ENCODE measurements around the gene S100A3. TPM values are rescaled to one million over a fixed set of nuclear protein-coding genes. Genes with fewer than 3 reads are reported as not detected.

S100A3 gene
- total RNA-seq, 2 donors from 2014 or later = 4.1 to 8.3 TPM

- intact Hi-C loops (cut with DNase I) = no loop called here
- peak; percentile 49 for DNase-seq (ENCODE audit: low spot score)
These were observed 8.4 kb downstream of the S100A3 start, which contains the start of gene S100A5 for GRCh38 chr1:153540394-153541361. Gene S100A5 (minus strand): TSS chr1:153540934. CDS start chr1:153540191, 743 bp downstream.

GRCh38 chr1:153539395-153540093 is 9.5 kb downstream of the S100A3 start:
- intact Hi-C loops (cut with DNase I) = no loop called here
- DNase-seq (ENCODE audit: low spot score) = peak; percentile 55

GRCh38 chr1:153538315-153538821 is 10.7 kb downstream of the S100A3 start:
- intact Hi-C loops (cut with DNase I) = no loop called here

GRCh38 chr1:153537376-153537730 is 11.7 kb downstream of the S100A3 start:
- no peak for DNase-seq (ENCODE audit: low spot score)
- intact Hi-C loops (cut with DNase I) = no loop called here

More at GRCh38 chr1:153538315-153538821, 10.7 kb downstream of the S100A3 start:
- peak; percentile 75 for DNase-seq (ENCODE audit: low spot score)

DNA sequence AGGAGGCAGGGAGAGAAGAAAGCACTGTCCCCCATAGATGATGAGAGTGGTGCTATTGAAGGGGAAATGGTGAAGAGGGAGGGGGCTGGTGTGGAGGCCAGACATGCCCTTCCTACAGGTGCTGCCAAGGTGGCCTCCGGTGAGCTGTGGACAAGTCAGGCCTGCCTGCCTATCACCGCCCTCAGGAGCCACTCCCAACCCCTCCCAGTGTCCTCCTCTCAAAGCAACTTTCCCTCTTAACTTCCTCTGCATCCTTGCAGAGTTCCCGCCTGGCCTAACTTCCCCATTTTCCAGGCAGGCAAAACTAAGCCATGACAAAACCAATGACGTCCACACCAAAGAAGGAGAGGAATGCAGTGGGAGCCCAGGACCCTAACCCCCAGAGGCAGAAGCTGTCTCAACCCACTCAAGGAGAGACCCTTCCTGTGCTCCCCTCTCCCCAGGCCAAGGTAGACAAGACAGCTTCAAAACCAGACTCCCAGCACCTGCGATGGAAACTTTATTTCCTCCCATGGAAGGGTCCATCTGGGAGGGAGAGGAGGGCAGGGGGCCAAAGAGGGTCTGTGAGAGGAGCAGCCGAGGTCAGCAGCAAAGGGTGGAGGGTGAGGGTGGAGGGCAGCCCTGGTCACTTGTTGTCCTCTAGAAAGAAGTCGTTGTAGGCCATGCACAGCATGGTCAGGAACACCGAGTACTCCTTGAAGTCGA is 12.2 kb downstream of the S100A3 start:
- peak; percentile 80 for DNase-seq (ENCODE audit: low spot score)
- intact Hi-C loops (cut with DNase I) = no loop called here

DNA sequence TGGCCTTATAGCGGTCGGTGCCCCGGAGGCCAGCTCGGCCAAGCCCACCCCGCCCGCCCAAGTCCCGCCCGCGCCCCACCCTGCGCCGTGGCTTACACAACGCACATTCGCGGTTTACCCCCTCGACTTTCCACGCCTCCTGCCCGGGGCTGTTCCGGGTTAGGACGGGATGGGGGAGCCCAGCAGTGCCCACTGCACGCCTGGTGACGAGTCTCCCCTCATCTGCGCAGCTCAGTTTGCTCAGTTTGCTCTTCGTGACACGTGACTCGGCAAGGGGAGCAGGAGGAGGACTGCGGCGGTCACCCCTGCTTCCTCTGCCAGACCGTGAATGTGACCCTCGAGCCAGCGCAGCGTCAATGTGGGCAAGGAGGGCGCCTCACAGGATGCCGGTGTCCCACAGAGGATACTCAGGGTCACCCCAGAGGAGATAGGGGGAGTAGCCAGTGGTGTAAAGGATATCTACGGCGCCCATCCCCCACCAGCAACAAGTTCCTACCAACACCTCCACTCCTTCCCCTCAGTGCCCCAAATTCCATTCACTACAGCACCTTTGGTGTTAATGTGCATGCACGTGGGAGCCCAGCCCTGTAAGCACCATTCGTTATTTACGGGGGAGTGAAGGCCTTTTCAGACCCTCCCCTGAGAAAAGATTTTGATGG is 12.9 kb downstream of the S100A3 start:
- intact Hi-C loops (cut with DNase I) = no loop called here

DNA sequence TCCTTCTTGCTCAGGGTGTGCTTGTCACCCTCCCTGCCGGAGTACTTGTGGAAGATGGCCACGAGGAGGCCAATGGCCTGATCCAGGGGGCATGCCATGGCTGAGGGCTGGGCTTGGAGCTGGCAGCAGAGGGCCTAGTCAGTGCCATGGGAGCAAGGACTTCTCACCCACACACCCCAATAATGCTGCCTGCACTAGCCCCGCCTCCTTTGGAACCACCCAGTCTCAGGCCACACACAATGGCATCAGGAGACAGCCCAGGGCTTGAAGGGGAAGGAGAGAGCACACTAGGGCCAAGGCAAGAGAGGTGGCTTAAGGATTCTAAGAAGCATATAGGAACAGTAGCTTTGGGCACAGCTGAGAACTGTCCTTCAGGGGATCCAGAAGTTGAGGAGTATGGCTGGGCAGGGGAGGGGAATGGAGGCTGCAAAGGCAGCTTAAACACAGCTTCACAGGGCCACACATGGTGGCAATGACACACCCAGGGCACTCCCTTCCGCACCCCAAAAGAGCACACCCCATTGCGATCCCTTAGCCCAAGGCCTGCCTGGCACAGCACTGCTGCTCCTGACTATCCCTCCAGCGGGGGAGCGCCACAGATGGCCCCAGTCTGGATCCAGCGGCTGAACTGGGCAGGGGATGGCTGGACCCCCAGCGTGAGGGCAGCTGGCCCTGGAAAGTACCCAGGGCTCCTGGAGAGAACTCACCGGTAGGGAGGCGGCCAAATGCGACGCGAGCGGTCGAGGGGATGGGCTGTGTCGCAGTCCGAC is 13.6 kb downstream of the S100A3 start, which contains the start of gene S100A6:
S100A6 (minus strand) TSS at position 750 of the 770 bp plus-strand sequence; CDS start at position 98, 652 bp downstream.
- intact Hi-C loops (cut with DNase I) = no loop called here
- DNase-seq (ENCODE audit: low spot score) = peak; percentile 88

More for the DNA sequence above, 12.9 kb downstream of the S100A3 start:
- DNase-seq (ENCODE audit: low spot score) = peak; percentile 97

DNA sequence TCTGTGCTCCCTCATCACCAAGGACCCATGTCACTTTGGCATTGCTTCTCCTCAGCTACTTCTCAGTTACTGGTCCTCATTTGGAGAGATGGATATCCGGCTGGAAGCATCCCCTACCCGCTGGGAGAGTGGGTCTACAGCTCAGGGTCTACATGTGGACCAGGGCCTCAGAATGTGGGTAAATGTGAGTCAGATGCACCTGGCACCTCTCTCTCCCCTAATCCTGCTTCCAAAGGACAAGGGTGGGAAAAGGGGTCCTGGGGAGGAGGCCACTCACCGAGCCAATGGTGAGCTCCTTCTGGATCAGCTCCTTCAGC is 14.2 kb downstream of the S100A3 start:
- no peak for DNase-seq (ENCODE audit: low spot score)
- intact Hi-C loops (cut with DNase I) = loop anchor here (5.0 kb wide), 1 partner anchor 32 kb away; the partner anchor contains the start of gene S100A2 (in 2 of the 2)

- DNase-seq (ENCODE audit: low spot score) = peak; percentile 48
- intact Hi-C loops (cut with DNase I) = loop anchor here (5.0 kb wide), 1 partner anchor 33 kb away; the partner anchor contains the start of gene S100A2 (in 2 of the 2)
These were observed 14.7 kb downstream of the S100A3 start for GRCh38 chr1:153534226-153534924.

- intact Hi-C loops (cut with DNase I) = loop anchor here (5.0 kb wide), 1 partner anchor 34 kb away; the partner anchor contains the start of gene S100A2 (in 2 of the 2)
- DNase-seq (ENCODE audit: low spot score) = peak; percentile 92
These were observed 15.3 kb downstream of the S100A3 start for GRCh38 chr1:153533689-153534201.

DNA sequence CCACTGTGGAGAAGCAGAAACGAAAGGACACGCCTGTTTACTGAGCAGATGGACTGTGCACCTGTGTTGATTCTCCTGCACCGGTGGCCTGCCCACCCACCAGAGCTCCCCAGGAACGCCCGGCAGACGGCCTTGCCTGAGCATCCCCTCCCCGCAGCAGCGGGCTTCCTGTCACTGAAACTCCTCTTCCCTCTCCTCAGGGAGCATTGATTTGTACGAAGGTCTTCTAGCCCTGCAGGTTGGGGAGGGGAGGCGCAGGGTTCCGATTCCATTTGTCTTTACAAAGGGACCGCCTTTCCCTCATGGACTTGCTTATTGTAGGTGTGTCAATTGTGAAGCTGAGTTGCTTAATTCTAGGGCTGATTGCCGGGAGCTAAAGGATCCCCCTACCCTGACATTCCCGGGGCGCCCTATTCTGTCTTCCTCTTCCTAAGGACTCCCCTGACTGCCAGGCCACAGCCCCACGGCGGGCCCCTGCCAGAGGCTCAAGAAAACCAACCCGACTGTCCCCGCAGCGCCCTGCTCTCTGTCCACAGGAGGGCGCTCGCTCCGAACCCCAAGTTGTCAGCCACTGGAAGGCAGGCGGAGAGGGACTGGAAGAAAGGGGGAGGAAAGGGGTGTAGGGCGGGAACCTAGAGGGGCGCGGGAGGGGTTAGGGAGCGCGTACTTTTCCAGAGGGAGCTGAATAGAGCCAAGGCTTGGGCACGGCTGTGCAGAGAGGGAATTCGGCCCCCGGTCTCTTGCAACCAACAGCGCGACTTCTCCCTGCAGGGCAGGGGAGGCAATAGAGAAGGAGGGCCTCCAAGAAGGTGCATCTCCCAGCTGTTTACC is 16.1 kb downstream of the S100A3 start:
- intact Hi-C loops (cut with DNase I) = loop anchor here (5.0 kb wide), 1 partner anchor 34 kb away; the partner anchor contains the start of gene S100A2 (in 2 of the 2)
- peak; percentile 95 for DNase-seq (ENCODE audit: low spot score)

GRCh38 chr1:153532181-153532580 is 16.9 kb downstream of the S100A3 start:
- peak; percentile 12 for DNase-seq (ENCODE audit: low spot score)
- intact Hi-C loops (cut with DNase I) = loop anchor here (5.0 kb wide), 1 partner anchor 35 kb away; the partner anchor contains the start of gene S100A2 (in 2 of the 2)

- peak; percentile 43 for DNase-seq (ENCODE audit: low spot score)
- intact Hi-C loops (cut with DNase I) = loop anchor here (5.0 kb wide), 1 partner anchor 36 kb away; the partner anchor contains the start of gene S100A2 (in 2 of the 2)
These were observed 17.4 kb downstream of the S100A3 start for GRCh38 chr1:153531638-153532037.

- no peak for DNase-seq (ENCODE audit: low spot score)
- intact Hi-C loops (cut with DNase I) = no loop called here
These were observed 21.4 kb downstream of the S100A3 start for GRCh38 chr1:153527683-153528040.

DNA sequence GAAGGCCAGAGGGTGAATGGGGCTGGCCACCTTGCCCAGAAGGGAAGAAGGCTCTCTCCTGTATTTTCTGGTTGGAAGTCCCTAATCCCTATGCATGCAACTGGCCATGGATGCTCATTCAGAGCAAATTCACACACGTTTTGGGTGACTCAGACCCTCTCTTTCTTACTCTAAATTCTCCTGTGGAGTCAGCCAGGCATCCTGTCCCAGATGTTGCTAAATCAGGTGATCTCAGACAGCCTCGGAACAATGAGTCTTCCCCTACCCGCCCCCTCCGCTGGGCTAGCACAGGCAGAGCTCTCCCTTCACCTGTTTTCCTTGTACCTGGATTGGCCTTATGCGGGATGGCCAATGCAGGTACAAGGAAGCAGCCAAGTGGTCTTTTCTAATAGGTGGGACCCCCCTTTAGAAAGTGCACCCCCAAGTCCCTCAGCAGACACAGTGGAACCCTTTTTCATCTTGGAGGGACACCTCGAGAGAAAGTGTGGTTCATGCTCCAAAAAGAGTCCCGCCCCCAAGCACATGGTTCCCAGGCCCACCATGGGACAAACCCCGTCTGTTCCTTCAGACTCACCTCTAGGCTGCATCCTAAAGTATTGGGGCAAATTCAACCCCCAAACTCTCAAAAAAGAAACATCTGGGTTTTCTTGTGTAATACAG is 21.9 kb downstream of the S100A3 start:
- DNase-seq (ENCODE audit: low spot score) = peak; percentile 49
- intact Hi-C loops (cut with DNase I) = no loop called here
